ENCODE measurements around the gene ICA1.

DNA sequence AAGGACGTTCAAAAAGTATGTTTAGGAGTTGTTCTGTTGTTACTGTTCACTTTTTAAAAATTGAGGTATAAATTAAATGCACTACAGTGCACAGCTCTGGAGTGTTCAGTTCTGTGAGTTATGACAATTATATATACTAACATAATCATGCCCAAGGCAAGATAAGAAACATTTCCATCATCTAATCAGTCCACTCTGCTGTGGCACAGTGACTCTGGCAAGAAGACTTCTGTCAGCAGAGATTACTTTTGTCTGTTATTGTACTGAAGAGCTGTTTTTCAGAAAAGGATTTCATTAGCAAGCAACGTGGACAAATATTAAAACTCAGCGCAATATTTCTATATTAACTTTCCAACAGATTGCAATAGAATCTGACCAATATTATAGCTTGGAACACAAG lies 32.0 kb downstream of the ICA1 start:
- TF ChIP-seq, protein P1, sequence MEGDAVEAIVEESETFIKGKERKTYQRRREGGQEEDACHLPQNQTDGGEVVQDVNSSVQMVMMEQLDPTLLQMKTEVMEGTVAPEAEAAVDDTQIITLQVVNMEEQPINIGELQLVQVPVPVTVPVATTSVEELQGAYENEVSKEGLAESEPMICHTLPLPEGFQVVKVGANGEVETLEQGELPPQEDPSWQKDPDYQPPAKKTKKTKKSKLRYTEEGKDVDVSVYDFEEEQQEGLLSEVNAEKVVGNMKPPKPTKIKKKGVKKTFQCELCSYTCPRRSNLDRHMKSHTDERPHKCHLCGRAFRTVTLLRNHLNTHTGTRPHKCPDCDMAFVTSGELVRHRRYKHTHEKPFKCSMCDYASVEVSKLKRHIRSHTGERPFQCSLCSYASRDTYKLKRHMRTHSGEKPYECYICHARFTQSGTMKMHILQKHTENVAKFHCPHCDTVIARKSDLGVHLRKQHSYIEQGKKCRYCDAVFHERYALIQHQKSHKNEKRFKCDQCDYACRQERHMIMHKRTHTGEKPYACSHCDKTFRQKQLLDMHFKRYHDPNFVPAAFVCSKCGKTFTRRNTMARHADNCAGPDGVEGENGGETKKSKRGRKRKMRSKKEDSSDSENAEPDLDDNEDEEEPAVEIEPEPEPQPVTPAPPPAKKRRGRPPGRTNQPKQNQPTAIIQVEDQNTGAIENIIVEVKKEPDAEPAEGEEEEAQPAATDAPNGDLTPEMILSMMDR (conservative IDR thresholded peaks at IDR 0.05; ENCODE audit: low read depth, low read length): no peak
- TF ChIP-seq EZH2 (IDR thresholded peaks at IDR 0.05; ENCODE audit: low read length, unreplicated experiment): no peak

All from PC-3 (cell line).